Right lobe of liver (tissue), 4 donors: ENCODE results near the gene HS6ST3.

Source experiments
- CTCF ChIP-seq, 4 donors: fragments of 200-600 bp in 3 of 4; fragments of 450-650 bp in 1 of 4; IDR thresholded peaks; one replicate each; pipeline versions ENCODE4 v1.5.1 to v1.8.0; 2016 to 2022; ENCODE audit warnings: antibody characterized with exemption in 4 of 4, mild to moderate bottlenecking in 2 of 4
- POLR2A ChIP-seq: fragments of 450-650 bp; IDR thresholded peaks from one replicate; pipeline ENCODE4 v1.6.1; 2017; ENCODE audit warnings: antibody characterized with exemption, mild to moderate bottlenecking
- donor health status: DM: no; HTN: no; CAD: no.
- donor health status: DM: no; HTN: no; CAD: no.
- donor health status: DM: no; HTN: yes; CAD: no.

- TF ChIP-seq POLR2A, result no peak
- no peak for TF ChIP-seq CTCF (IDR thresholded peaks at IDR 0.05)
Observed at GRCh38 chr13:96091164-96092117, 1.5 kb downstream of the HS6ST3 start.
